ENCODE measurements around the gene GFRA1.

Gene GFRA1

GRCh38 chr10:116306847-116307246 is 33.8 kb upstream of the GFRA1 start:
- TF ChIP-seq CTCF (IDR thresholded peaks at IDR 0.05; ENCODE audit: borderline replicate concordance, control extremely low read depth, extremely low read depth, insufficient read depth, missing control alignments) = no peak
- in situ Hi-C loops (cut with MboI; ENCODE audit: low sequenced_read_pairs, unreplicated experiment) = no loop called here
- no peak for DNase-seq (ENCODE audit: low spot score)

GRCh38 chr10:116304923-116305322 is 31.9 kb upstream of the GFRA1 start:
- DNase-seq (ENCODE audit: low spot score) = no peak
- in situ Hi-C loops (cut with MboI; ENCODE audit: low sequenced_read_pairs, unreplicated experiment) = no loop called here
- no peak for TF ChIP-seq CTCF (IDR thresholded peaks at IDR 0.05; ENCODE audit: borderline replicate concordance, control extremely low read depth, extremely low read depth, insufficient read depth, missing control alignments)

GRCh38 chr10:116300542-116300941 is 27.5 kb upstream of the GFRA1 start:
- in situ Hi-C loops (cut with MboI; ENCODE audit: low sequenced_read_pairs, unreplicated experiment) = no loop called here
- no peak for DNase-seq (ENCODE audit: low spot score)
- TF ChIP-seq CTCF (IDR thresholded peaks at IDR 0.05; ENCODE audit: borderline replicate concordance, control extremely low read depth, extremely low read depth, insufficient read depth, missing control alignments) = no peak

- DNase-seq (ENCODE audit: low spot score) = no peak
- in situ Hi-C loops (cut with MboI; ENCODE audit: low sequenced_read_pairs, unreplicated experiment) = no loop called here
- TF ChIP-seq CTCF (IDR thresholded peaks at IDR 0.05; ENCODE audit: borderline replicate concordance, control extremely low read depth, extremely low read depth, insufficient read depth, missing control alignments) = no peak
Observed at GRCh38 chr10:116298586-116298985, 25.6 kb upstream of the GFRA1 start.

GRCh38 chr10:116296291-116296721 is 23.3 kb upstream of the GFRA1 start:
- no peak for TF ChIP-seq CTCF (IDR thresholded peaks at IDR 0.05; ENCODE audit: borderline replicate concordance, control extremely low read depth, extremely low read depth, insufficient read depth, missing control alignments)
- no peak for DNase-seq (ENCODE audit: low spot score)
- in situ Hi-C loops (cut with MboI; ENCODE audit: low sequenced_read_pairs, unreplicated experiment) = no loop called here

- in situ Hi-C loops (cut with MboI; ENCODE audit: low sequenced_read_pairs, unreplicated experiment) = no loop called here
- DNase-seq (ENCODE audit: low spot score) = no peak
- no peak for TF ChIP-seq CTCF (IDR thresholded peaks at IDR 0.05; ENCODE audit: borderline replicate concordance, control extremely low read depth, extremely low read depth, insufficient read depth, missing control alignments)
Observed at GRCh38 chr10:116292493-116292892, 19.5 kb upstream of the GFRA1 start.

- in situ Hi-C loops (cut with MboI; ENCODE audit: low sequenced_read_pairs, unreplicated experiment) = no loop called here
- TF ChIP-seq CTCF (IDR thresholded peaks at IDR 0.05; ENCODE audit: borderline replicate concordance, control extremely low read depth, extremely low read depth, insufficient read depth, missing control alignments) = no peak
- no peak for DNase-seq (ENCODE audit: low spot score)
Observed at GRCh38 chr10:116289652-116290051, 16.6 kb upstream of the GFRA1 start.

All from GM13976 (cell line).